ENCODE data around the gene NEK3.
"Not testable (repeated sequence)": the region's sequence is repeated elsewhere in the genome, so short reads cannot be mapped to it uniquely, and the experiment has no call there.

NEK3 gene

DNA sequence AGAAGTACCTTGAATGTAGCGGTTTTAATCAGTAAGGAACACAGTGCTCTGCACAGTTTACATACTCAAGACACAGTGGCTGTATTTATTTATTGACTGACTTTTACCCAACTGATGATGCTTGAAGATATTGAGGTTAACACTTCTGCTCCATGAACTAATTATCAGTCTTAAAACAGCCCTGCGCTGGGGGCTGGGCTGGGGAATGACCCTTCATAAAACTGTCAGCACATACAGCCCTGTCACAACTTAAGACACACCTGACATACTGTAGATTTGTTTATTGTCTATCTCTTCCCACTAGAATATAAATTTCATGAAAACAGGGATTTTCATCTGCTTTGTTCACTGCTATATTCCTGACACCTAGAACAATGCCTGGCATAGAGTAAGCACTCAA lies 41.3 kb downstream of the NEK3 start:
- DNase-seq (ENCODE audit: low read depth in 2 of 2): no peak

DNA sequence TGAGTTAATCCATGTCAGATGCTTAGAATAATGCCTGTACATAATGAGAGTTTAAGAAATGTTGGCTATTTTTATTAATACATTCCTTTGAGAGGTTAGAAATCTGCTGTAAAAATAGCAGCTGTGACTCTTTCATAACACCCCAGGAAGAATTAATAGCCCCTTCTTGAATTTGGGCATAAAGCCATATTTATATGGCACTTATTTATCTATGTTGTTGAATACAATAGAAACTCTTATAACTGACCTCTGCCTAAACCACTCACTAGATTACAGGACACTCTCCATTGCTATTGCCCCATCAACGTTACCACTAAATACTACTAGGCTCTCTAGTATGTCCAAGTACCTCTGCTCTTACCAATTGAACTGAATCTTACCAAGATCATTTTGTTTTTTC lies 46.8 kb downstream of the NEK3 start:
- no peak for DNase-seq (ENCODE audit: low read depth in 2 of 2)

DNA sequence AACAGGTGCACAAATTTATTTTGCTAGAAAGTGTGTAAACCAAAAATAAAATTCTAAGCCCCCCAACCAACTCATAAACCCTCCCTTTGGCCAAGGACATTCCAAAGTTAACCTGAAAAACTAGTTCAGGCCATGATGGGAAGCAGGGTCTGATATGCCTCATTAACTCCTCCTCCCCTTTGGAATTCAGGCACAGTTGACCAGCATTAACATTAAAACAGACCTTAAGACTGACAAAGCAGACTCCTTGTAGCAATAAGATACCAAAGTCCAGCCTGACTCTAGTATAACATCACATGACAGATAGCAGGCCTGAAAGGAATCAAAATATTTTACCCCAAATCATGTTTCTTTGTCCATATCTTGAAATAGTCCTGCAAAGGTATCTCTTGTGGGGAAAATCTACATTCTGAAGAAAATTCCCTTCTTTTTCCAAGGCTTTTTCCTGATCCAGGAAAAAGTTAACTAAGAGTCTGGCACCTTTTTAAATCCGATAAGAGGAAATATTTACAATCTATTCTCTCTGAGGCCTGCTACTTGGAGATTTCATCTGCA lies 50.2 kb downstream of the NEK3 start:
- no peak for DNase-seq (ENCODE audit: low read depth in 2 of 2)

DNA sequence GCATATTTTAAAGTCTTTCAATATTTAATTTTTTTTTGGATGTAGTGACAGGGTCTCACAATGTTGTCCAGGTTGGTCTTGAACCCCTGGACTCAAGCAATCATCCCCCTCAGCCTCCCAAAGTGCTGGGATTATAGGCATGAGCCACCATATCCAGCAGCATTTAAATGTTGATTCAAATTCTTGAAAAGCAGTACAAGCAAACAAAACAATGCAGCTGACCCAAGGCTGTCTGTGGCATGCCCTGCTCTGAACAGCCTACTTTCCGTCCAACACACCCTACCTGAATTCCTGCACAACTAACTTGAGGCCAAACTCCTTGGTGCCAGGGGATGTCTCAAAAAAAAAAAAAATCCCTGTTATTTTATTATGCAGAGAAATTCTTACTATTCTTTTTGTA lies 53.6 kb downstream of the NEK3 start:
- DNase-seq (ENCODE audit: low read depth in 2 of 2): no peak

DNA sequence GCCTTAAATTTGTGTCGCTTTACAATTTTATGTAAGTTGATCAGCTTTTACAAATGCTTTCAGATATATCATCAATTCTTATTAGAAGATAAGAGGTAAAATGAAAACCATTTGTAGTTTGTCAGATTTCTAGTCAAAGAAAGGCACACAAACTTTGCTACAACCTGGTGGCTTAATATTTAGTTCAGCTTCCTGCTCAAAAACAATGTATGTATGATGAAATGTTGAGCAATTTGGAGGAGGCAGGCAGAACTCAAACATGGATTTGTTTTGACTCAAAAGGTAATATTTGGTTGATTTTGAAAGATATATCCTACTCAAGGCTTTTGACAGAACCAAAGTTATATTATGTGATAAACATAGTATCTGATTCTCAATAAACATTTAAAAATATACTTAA lies 54.8 kb downstream of the NEK3 start:
- peak; percentile 24 to 33 for DNase-seq (ENCODE audit: low read depth in 2 of 2)

DNA sequence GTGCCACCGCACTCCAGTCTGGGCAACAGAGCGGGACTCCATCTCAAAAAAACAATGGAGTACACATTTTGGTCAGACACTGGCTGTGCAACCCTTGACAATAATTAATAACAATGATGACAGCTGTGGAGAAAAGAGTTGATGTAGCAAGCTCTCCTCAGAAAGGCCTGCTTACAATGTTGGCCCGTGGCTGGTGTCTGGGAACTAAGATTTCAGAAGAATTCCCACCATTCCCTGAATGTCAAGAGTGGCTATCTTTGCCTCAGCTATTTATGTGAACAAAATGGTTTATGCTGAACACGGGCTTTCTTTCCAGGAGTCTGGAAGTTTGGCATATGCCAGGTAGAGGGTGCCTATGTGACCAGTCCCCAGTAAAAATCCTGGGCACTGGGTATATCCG lies 56.0 kb downstream of the NEK3 start:
- no peak for DNase-seq (ENCODE audit: low read depth in 2 of 2)

DNA sequence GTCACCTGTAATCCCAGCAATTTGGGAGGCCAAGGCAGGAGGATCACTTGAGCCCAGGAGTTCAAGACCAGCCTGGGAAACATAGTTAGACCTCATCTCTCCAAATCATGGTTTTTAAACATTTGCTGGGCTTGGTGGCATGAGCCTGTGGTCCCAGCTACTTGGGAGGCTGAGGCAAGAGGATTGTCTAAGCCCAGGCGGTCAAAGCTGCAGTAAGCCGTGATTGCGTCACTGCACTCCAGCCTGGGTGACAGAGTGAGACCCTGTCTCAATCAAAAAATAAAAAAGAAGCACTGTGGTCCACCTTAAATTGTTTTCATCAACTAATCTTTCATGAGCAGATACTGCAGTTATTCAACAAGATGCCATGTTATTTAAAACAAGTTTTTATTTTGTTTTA lies 57.0 kb downstream of the NEK3 start:
- DNase-seq (ENCODE audit: low read depth in 2 of 2): not testable (repeated sequence)

DNA sequence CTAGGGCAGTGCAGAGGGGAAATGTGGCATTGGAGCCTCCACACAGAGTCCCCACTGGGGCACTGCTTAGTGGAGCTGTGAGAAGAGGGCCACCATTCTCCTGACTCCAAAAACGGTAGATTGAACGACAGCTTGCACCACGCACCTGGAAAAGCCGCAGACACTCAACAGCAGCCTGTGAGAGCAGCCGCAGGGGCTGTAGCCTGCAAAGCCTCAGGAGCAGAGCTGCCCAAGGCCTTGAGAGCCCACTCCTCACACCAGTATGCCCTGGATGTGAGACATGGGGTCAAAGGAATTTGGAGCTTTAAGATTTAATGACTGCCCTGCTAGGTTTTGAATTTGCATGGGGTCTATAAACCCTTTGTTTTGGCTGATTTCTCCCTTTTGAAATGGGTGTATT lies 62.2 kb downstream of the NEK3 start:
- no peak for DNase-seq (ENCODE audit: low read depth in 2 of 2)

DNA sequence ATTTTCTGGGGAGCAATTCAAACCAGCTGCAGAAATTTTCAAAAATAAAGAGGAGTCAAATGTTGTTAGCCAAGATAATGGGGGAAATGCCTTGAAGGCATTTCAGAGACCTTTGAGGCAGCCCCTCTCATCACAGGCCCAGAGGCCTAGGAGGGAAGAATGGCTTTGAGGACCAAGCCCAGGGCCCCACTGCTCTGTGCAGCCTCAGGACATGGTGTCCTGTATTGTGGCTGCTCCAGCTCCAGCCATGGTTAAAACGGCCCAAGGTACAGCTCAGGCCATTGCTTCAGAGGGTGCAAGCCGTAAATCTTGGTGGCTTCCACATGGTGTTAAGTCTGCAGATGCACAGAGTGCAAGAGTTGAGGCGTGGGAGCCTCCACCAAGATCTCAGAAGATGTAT lies 62.6 kb downstream of the NEK3 start:
- no peak for DNase-seq (ENCODE audit: low read depth in 2 of 2)

DNA sequence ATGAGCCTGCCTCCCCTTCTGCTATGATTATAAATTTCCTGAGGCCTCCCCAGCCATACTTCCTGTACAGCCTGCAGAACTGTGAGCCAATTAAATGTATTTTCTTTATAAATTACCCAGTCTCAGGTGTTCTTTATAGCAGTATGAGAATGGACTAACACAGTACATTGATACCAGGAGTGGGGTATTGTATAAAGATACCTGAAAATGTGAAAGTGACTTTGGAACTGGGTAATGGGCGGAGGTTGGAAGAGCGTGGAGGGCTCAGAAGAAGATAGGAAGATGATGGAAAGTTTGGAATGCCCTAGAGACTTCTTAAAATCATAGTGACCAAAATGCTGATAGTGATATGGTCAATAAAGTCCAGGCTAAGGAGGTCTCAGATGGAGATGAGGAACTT lies 63.3 kb downstream of the NEK3 start:
- no peak for DNase-seq (ENCODE audit: low read depth in 2 of 2)

DNA sequence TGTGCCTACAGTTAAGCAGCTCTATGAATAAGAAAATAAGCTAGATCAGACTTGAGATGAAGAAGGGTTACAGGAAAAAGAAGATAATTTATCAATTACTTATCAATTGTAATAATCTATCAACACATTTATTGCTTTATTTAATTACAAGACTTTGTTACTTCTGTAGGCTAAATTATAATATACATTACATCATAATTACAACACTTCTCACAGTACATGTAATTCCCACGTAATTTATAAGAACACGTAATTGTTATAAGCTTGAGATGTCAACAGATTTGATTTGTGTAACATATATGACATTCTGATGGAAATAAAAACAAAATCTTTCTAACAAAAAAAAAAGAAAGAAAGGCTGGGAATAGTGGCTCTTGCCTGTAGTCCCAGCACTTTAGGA lies 67.3 kb downstream of the NEK3 start:
- no peak for DNase-seq (ENCODE audit: low read depth in 2 of 2)

DNA sequence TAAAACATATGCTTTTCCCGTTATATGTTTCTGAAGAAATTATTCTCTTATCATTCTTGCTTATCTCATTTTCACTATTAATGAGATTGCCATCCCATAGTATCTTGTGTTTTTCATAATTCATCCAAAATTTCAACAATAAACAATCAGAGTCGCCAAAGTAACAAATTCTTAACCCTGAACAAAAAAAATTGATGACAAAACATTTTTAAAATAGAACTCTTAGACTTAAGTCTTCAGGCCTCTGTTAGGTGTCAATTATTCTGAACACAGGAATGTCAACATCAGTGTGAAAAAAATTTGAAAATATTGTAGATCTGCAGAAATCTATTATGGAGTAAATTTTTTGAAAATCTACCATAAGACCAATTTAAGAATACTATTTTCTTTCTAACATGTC lies 67.9 kb downstream of the NEK3 start:
- DNase-seq (ENCODE audit: low read depth in 2 of 2): no peak

DNA sequence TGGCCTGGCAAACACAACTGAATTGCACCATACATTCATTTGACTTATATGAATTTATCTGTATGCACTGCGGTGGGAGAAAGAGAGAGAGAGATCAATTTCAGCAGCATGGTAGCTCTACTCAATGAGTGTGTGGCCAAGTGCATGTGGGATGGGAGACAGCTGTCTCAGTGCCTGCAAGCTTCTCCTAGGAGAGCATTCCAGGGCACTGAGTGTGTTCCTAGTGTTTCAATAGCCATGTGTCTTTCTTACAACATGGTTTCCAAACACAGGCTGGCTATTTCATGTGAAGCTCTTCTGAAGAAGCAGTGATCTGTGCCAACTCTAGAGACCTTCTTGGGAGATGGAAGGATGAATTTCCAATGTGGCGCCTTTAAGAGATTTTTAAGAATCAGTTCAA lies 74.0 kb downstream of the NEK3 start:
- peak; percentile 15 to 19 for DNase-seq (ENCODE audit: low read depth in 2 of 2)

DNA sequence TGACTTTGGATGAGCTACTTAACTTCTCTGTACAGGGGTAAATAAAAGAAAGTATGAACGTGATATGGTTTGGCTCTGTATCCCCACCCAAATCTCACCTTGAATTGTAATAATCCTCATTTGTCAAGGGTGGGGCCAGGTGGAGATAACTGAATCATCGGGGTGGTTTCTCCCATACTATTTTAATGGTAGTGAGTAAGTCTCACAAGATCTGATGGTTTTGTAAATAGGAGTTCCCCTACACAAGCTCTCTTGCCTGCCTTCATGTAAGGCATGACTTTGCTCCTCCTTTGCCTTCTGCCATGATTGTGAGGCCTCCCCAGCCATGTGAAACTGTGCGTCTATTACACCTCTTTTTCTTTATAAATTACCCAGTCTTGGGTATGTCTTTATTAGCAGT lies 74.4 kb downstream of the NEK3 start:
- DNase-seq (ENCODE audit: low read depth in 2 of 2): not testable (repeated sequence)

All from fibroblast of skin of left biceps (primary cell).